AG04450 (cell line): ENCODE data around the gene THAP10. TPM values are rescaled to one million over a fixed set of nuclear protein-coding genes. Genes with fewer than 3 reads are reported as not detected.
"Not testable (repeated sequence)": the region's sequence is repeated elsewhere in the genome, so short reads cannot be mapped to it uniquely, and the experiment has no call there.

Experiments
- CTCF ChIA-PET: fragments of 300-600, 350-600 bp; formaldehyde crosslinking; extraction: SDS; loops from one replicate; lab custom pipeline; 2022; ENCODE audit warnings: antibody characterized with exemption, inconsistent platforms; lab: Charles Lee
- POLR2A ChIA-PET: fragments of 350-600 bp; formaldehyde crosslinking; extraction: SDS; loops from one replicate; lab custom pipeline; 2021; ENCODE audit warnings: antibody characterized with exemption, inconsistent platforms; lab: Yijun Ruan, JAX
- DNase-seq: peaks from one replicate; pipeline ENCODE4 v3.0.0-alpha.2; 2011; ENCODE audit warnings: low read depth, low spot score
- H3K27ac ChIP-seq: one replicate; pipeline ENCODE4 v1.5.1; 2012; ENCODE audit warnings: low read depth, low read length, control low read depth
- H3K27me3 ChIP-seq: one replicate; pipeline ENCODE4 v1.6.0; 2012; ENCODE audit warnings: low read length; ENCODE audit not compliant: control insufficient read depth, insufficient read depth
- H3K4me3 ChIP-seq: 2 replicates; pipeline ENCODE4 v1.5.1; 2011; ENCODE audit warnings: mild to moderate bottlenecking, low read depth, low read length, control low read depth
- H3K9me3 ChIP-seq: 2 replicates; pipeline ENCODE4 v1.5.1; 2012; ENCODE audit warnings: low read length; ENCODE audit not compliant: control insufficient read depth, insufficient read depth
- CTCF ChIP-seq: IDR thresholded peaks from 2 replicates; pipeline ENCODE4 v1.5.1; 2011; ENCODE audit warnings: low read depth, low read length, control low read depth, inconsistent platforms
- polyA plus RNA-seq: library from polyadenylated mRNA; depleted of rRNA; stranded (reverse); fragments of >200 nt; gene quantifications from 2 replicates; pipeline ENCODE4 v1.2.3, GENCODE V29; 2011

THAP10 gene
- polyA plus RNA-seq, 1 experiment, result 5.7 TPM

GRCh38 chr15:70873232-70874054 is 18.8 kb downstream of the THAP10 start:
- Histone ChIP-seq H3K27me3 (no peaks in the 10 kb centered on the region), H3K4me3 (no peak overlapping the region), H3K27ac (no peak overlapping the region), H3K9me3 (peaks cover 8% of the 10 kb centered on the region)
- DNase-seq, result no peak
- CTCF ChIA-PET, result interaction anchor here (1.3 to 4.1 kb wide), 7 partner anchors 10 to 200 kb away, joined by 5 to 67 read pairs (median 10); no protein-coding TSS in a partner anchor
- no peak for TF ChIP-seq CTCF
- POLR2A ChIA-PET, result interaction anchor here (0.6 to 2.2 kb wide), 3 partner anchors 17 to 107 kb away, joined by 3 to 10 read pairs (median 5); partner anchors contain the start of gene LARP6

- CTCF ChIA-PET, result interaction anchor here (0.7 kb wide), 1 partner anchor 15 kb away, joined by 6 read pairs; no protein-coding TSS in a partner anchor
Observed at GRCh38 chr15:70871490-70871889, 20.7 kb downstream of the THAP10 start.

GRCh38 chr15:70870051-70870450 is 22.2 kb downstream of the THAP10 start:
- Histone ChIP-seq H3K27ac (no peak overlapping the region), H3K4me3 (no peak overlapping the region), H3K9me3 (peaks cover 8% of the 10 kb centered on the region), H3K27me3 (no peaks in the 10 kb centered on the region)
- POLR2A ChIA-PET, result interaction anchor here (0.9 to 1.4 kb wide), 3 partner anchors 9 to 16 kb away, joined by 4 to 17 read pairs (median 5); partner anchors contain the start of gene LARP6
- DNase-seq, result no peak
- no peak for TF ChIP-seq CTCF
- CTCF ChIA-PET, result interaction anchor here (0.6 to 3.2 kb wide), 6 partner anchors 44 to 776 kb away, joined by 3 to 17 read pairs (median 4); no protein-coding TSS in a partner anchor

More at GRCh38 chr15:70871490-70871889, 20.7 kb downstream of the THAP10 start:
- DNase-seq, H3K4me3 ChIP-seq, H3K9me3 ChIP-seq, POLR2A ChIA-PET, H3K27ac ChIP-seq, H3K27me3 ChIP-seq: not testable (repeated sequence)

GRCh38 chr15:70869346-70869745 is 22.9 kb downstream of the THAP10 start:
- no peak for TF ChIP-seq CTCF
- Histone ChIP-seq H3K27ac (no peak overlapping the region), H3K4me3 (no peak overlapping the region), H3K27me3 (no peaks in the 10 kb centered on the region), H3K9me3 (peaks cover 8% of the 10 kb centered on the region)
- CTCF ChIA-PET, result interaction anchor here (0.7 to 3.2 kb wide), 4 partner anchors 45 to 188 kb away, joined by 3 to 17 read pairs (median 6); no protein-coding TSS in a partner anchor
- POLR2A ChIA-PET, result interaction anchor here (0.8 to 1.4 kb wide), 4 partner anchors 10 to 22 kb away, joined by 3 to 17 read pairs (median 4); partner anchors contain the start of gene LARP6
- no peak for DNase-seq

- no peak overlapping the region for H3K4me3 ChIP-seq
- no peaks in the 10 kb centered on the region for H3K27me3 ChIP-seq
- POLR2A ChIA-PET, result interaction anchor here (1.7 kb wide), 1 partner anchor 11 kb away, joined by 8 read pairs; no protein-coding TSS in a partner anchor
- CTCF ChIA-PET, result interaction anchor here (3.2 kb wide), 1 partner anchor 56 kb away, joined by 17 read pairs; no protein-coding TSS in a partner anchor
- DNase-seq, result no peak
- no peak overlapping the region for H3K27ac ChIP-seq
- H3K9me3 ChIP-seq, result peaks cover 4% of the 10 kb centered on the region; the same call in 1 of the 2 replicates
- TF ChIP-seq CTCF, result no peak
Observed at GRCh38 chr15:70867911-70868467, 24.2 kb downstream of the THAP10 start.
